Gastroesophageal sphincter (tissue), 3 donors: ENCODE measurements around the gene STAMBP.

Source experiments
- EP300 ChIP-seq: sonication (generic); formaldehyde crosslinking; IDR thresholded peaks from one replicate; pipeline ENCODE4 v1.6.1; 2017; ENCODE audit warnings: antibody characterized with exemption, mild to moderate bottlenecking
- POLR2A ChIP-seq, 2 donors: fragments of 450-650 bp; IDR thresholded peaks; one replicate each; pipeline ENCODE4 v1.6.1; 2017; ENCODE audit warnings: antibody characterized with exemption in 2 of 2, mild to moderate bottlenecking in 2 of 2, moderate library complexity in 1 of 2
- TF ChIP-seq, protein P1 (sequence below), 4 experiments: fragments of 200-600 bp in 2 of 4; fragments of 450-650 bp in 2 of 4; sonication (generic) in 1 of 4; IDR thresholded peaks; one replicate each; pipeline ENCODE4 v1.5.1; 2017 to 2019; ENCODE audit warnings: antibody characterized with exemption in 4 of 4, mild to moderate bottlenecking in 2 of 4, moderate library complexity in 2 of 4

DNA sequence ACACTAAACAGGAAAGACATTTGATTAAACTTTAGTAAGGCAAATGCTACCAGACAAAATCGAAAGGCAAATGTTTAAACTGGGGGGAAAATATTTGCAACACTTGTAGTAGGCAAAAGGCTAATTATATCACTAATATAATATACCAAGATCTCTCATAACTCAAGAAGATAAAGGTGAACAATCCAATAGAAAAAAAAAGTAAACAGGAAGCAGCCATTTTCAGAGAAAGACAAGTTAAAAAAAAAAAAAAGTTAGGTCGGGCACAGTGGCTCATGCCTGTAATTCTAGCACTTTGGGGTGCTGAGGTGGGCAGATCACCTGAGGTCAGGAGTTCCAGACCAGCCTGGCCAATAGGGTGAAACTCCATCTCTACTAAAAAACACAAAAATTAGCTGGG, 59.6 kb downstream of the STAMBP start:
- TF ChIP-seq, protein P1, sequence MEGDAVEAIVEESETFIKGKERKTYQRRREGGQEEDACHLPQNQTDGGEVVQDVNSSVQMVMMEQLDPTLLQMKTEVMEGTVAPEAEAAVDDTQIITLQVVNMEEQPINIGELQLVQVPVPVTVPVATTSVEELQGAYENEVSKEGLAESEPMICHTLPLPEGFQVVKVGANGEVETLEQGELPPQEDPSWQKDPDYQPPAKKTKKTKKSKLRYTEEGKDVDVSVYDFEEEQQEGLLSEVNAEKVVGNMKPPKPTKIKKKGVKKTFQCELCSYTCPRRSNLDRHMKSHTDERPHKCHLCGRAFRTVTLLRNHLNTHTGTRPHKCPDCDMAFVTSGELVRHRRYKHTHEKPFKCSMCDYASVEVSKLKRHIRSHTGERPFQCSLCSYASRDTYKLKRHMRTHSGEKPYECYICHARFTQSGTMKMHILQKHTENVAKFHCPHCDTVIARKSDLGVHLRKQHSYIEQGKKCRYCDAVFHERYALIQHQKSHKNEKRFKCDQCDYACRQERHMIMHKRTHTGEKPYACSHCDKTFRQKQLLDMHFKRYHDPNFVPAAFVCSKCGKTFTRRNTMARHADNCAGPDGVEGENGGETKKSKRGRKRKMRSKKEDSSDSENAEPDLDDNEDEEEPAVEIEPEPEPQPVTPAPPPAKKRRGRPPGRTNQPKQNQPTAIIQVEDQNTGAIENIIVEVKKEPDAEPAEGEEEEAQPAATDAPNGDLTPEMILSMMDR (IDR thresholded peaks at IDR 0.05), result no peak
- TF ChIP-seq EP300, result no peak
- no peak for TF ChIP-seq POLR2A (IDR thresholded peaks at IDR 0.05)
